ENCODE data around the gene CTDNEP1.

The CTDNEP1 gene

DNA sequence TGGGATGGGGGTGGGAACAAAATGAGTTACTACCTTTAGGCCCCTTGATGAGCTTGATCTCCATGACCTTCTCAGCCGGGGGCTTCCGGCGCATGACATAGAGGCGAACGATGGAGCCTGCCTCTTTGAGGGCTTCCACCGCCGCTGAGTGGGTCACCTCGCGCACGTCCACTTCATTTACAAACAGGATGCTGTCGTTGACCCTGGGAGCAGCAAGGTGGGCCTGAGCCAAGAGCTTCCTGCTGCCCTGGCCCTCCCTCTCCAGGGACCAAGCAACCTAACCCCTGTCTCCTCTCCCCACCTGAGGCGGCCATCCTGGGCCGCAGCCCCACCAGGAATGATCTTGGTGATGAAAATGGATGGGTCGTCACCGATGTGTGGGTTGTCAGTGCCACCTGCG lies 48.1 kb downstream of the CTDNEP1 start:
- H3K27ac ChIP-seq, result no peak overlapping the region
- TF ChIP-seq, protein P1, sequence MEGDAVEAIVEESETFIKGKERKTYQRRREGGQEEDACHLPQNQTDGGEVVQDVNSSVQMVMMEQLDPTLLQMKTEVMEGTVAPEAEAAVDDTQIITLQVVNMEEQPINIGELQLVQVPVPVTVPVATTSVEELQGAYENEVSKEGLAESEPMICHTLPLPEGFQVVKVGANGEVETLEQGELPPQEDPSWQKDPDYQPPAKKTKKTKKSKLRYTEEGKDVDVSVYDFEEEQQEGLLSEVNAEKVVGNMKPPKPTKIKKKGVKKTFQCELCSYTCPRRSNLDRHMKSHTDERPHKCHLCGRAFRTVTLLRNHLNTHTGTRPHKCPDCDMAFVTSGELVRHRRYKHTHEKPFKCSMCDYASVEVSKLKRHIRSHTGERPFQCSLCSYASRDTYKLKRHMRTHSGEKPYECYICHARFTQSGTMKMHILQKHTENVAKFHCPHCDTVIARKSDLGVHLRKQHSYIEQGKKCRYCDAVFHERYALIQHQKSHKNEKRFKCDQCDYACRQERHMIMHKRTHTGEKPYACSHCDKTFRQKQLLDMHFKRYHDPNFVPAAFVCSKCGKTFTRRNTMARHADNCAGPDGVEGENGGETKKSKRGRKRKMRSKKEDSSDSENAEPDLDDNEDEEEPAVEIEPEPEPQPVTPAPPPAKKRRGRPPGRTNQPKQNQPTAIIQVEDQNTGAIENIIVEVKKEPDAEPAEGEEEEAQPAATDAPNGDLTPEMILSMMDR (IDR thresholded peaks at IDR 0.05), result no peak
- H3K4me3 ChIP-seq, result no peak overlapping the region
- no peak for DNase-seq (ENCODE audit: low spot score)

DNA sequence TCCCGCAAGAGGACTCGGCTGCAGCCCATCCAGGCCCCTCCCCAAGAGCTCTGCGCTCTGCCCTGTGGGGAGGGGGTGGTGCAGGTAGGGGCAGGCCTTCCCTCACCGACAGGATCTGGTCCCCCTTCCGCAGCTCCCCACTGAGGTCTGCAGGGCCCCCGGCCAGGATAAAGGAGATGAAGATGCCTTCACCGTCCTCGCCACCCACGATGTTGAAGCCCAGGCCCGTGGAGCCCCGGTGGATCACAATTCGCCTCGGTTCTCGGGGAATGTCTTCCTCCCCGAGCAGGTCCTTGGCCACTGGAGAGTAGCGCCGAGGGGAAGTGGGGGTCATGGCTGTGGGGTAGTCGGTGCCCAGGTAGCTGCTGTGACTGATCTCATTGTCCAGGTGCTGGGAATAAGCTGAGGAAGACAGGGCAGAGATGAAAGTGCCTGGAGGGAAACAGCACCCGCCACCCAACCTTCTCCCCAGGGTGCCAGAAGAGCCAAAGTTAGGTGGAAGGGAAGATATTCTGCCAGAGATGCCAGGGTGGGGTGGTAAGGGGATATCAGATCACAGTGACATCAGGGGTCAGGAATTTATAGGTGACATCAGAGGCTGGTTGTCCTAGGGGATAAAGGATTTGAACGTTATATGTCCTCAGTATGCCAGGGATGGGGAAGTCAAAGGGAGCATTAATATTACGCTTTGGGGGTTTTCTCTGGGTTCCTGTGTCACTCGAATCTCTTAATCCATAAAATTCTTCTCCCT lies 54.7 kb downstream of the CTDNEP1 start:
- TF ChIP-seq, protein P1 (IDR thresholded peaks at IDR 0.05), result no peak

DNA sequence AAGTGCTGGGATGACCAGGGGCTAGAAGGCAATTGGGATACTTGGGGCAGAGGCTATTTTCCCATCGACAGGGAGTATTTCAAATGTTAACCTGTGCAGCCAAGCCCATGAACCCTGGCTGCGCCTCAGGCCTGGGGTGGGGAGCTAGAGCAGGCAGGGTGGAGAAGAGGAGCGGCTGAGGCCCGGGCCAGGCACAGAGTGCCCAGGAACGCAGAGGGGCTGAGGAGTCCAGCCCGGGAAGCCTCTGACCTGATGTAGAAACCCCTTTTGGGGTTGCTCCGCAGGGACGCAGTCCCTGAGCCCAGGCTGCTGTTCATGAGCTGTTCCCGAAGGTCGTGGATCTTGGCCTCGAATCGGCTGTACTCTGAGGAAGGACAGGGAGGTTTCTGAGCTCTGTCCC lies 55.6 kb downstream of the CTDNEP1 start:
- Histone ChIP-seq H3K27ac (no peak overlapping the region), H3K4me3 (no peak overlapping the region)
- DNase-seq (ENCODE audit: low spot score), result no peak
- TF ChIP-seq, protein P1 (IDR thresholded peaks at IDR 0.05), result no peak

More for the DNA sequence above, 54.7 kb downstream of the CTDNEP1 start:
- H3K4me3 ChIP-seq, result no peak overlapping the region
- no peak for DNase-seq (ENCODE audit: low spot score)
- no peak overlapping the region for H3K27ac ChIP-seq

Measured in coronary artery (tissue), 2 donors.